A673 (cell line): Measurements from ENCODE around the gene KRT14. TPM values are rescaled to one million over a fixed set of nuclear protein-coding genes. Genes with fewer than 3 reads are reported as not detected.

ENCODE experiments used
- BruUV-seq: library from RNA; stranded (reverse); fragments of 400-500 nt; replicated peaks from 2 replicates; lab custom pipeline; 2021; lab: Mats Ljungman, UMichigan
- CTCF ChIA-PET: fragments of 300-600 bp; sonication (Branson Sonifier 250); formaldehyde crosslinking; loops from one replicate; lab custom pipeline; 2022; ENCODE audit warnings: antibody characterized with exemption; lab: Charles Lee
- POLR2A ChIA-PET: fragments of 300-600 bp; sonication (Branson Sonifier 250); formaldehyde crosslinking; loops from one replicate; lab custom pipeline; 2022; ENCODE audit warnings: antibody characterized with exemption; ENCODE audit not compliant: low non-redundant PET; lab: Charles Lee
- DNase-seq: peaks from one replicate; pipeline ENCODE4 v3.0.0-alpha.2; 2015; ENCODE audit warnings: low spot score
- H3K27ac ChIP-seq: fragments of 200-600 bp; sonication (generic); 2 replicates; pipeline ENCODE4 v1.5.1; 2016; ENCODE audit warnings: mixed run types, low read depth, mild to moderate bottlenecking, mixed read lengths, antibody characterized with exemption, low read length; ENCODE audit not compliant: poor library complexity, severe bottlenecking
- H3K27me3 ChIP-seq: fragments of 200-600 bp; sonication (generic); replicated peaks from 2 replicates; pipeline ENCODE4 v1.6.1; 2017; ENCODE audit warnings: mixed run types, low read depth, mild to moderate bottlenecking, mixed read lengths, antibody characterized with exemption, low read length; ENCODE audit not compliant: insufficient read depth, poor library complexity
- H3K36me3 ChIP-seq: fragments of 200-600 bp; sonication (generic); 2 replicates; pipeline ENCODE4 v1.6.1; 2016; ENCODE audit warnings: mixed run types, mild to moderate bottlenecking, mixed read lengths, antibody characterized with exemption, low read length; ENCODE audit not compliant: insufficient read depth, poor library complexity, severe bottlenecking
- H3K4me1 ChIP-seq: fragments of 200-600 bp; sonication (generic); 2 replicates; pipeline ENCODE4 v1.6.1; 2017; ENCODE audit warnings: mixed run types, mild to moderate bottlenecking, mixed read lengths, antibody characterized with exemption, low read length; ENCODE audit not compliant: insufficient read depth, poor library complexity, severe bottlenecking
- H3K4me3 ChIP-seq: fragments of 200-600 bp; sonication (generic); 2 replicates; pipeline ENCODE4 v1.5.1; 2016; ENCODE audit warnings: low read depth, mixed run types, mild to moderate bottlenecking, mixed read lengths, low read length; ENCODE audit not compliant: poor library complexity, severe bottlenecking
- H3K9me3 ChIP-seq: fragments of 200-600 bp; sonication (generic); 2 replicates; pipeline ENCODE4 v1.6.1; 2016; ENCODE audit warnings: mixed run types, low read depth, mild to moderate bottlenecking, mixed read lengths, antibody characterized with exemption, low read length; ENCODE audit not compliant: poor library complexity, severe bottlenecking
- CTCF ChIP-seq: fragments of 300-800, 200-600 bp; sonication (generic); conservative IDR thresholded peaks from 2 replicates; pipeline ENCODE4 v1.5.1; 2017; ENCODE audit warnings: low read depth, mild to moderate bottlenecking, antibody characterized with exemption, low read length, moderate library complexity, mixed read lengths
- EZH2 ChIP-seq: fragments of 200-600 bp; sonication (generic); IDR thresholded peaks from 2 replicates; pipeline ENCODE4 v1.6.1; 2017; ENCODE audit warnings: borderline replicate concordance, low read depth, mild to moderate bottlenecking, mixed read lengths, antibody characterized with exemption, low read length; ENCODE audit not compliant: poor library complexity, severe bottlenecking
- intact Hi-C: fragments of 100-400 bp; cut with micrococcal nuclease; formaldehyde crosslinking; loops from one replicate; pipeline ENCODE4 v1.10.0; 2022; ENCODE audit not compliant: unreplicated experiment
- total RNA-seq: library from RNA; stranded (reverse); gene quantifications from 2 replicates; pipeline ENCODE4 v1.2.3, GENCODE V29; 2021

KRT14 gene
- total RNA-seq, 1 experiment from 2014 or later: not detected

- ChIA-PET CTCF (interaction anchor here (0.9 kb wide), 1 partner anchor 678 kb away, joined by 3 read pairs; no protein-coding TSS in a partner anchor), POLR2A (no interaction called here)
- no peak for TF ChIP-seq EZH2
- no peak for TF ChIP-seq CTCF
- Histone ChIP-seq H3K4me3 (no peak overlapping the region), H3K4me1 (no peaks in the 10 kb centered on the region), H3K36me3 (no peaks in the 10 kb centered on the region), H3K27me3 (no peaks in the 10 kb centered on the region), H3K27ac (no peak overlapping the region), H3K9me3 (no peaks in the 10 kb centered on the region)
- intact Hi-C loops: no loop called here
- no TSS peak for BruUV-seq
- peak; percentile 7 for DNase-seq
Observed at GRCh38 chr17:41534899-41535546, 51.7 kb downstream of the KRT14 start.

GRCh38 chr17:41533613-41534012, 53.1 kb downstream of the KRT14 start:
- intact Hi-C loops: no loop called here
- Histone ChIP-seq H3K4me1 (no peaks in the 10 kb centered on the region), H3K27ac (no peak overlapping the region), H3K4me3 (no peak overlapping the region), H3K36me3 (no peaks in the 10 kb centered on the region), H3K27me3 (no peaks in the 10 kb centered on the region), H3K9me3 (no peaks in the 10 kb centered on the region)
- no TSS peak for BruUV-seq
- DNase-seq: no peak
- ChIA-PET CTCF (no interaction called here), POLR2A (no interaction called here)
- TF ChIP-seq CTCF (no peak), EZH2 (no peak)

GRCh38 chr17:41532947-41533570, 53.6 kb downstream of the KRT14 start:
- ChIA-PET CTCF (no interaction called here), POLR2A (no interaction called here)
- DNase-seq: no peak
- Histone ChIP-seq H3K4me3 (no peak overlapping the region), H3K9me3 (no peaks in the 10 kb centered on the region), H3K27me3 (no peaks in the 10 kb centered on the region), H3K4me1 (no peaks in the 10 kb centered on the region), H3K36me3 (no peaks in the 10 kb centered on the region), H3K27ac (no peak overlapping the region)
- TF ChIP-seq CTCF (no peak), EZH2 (no peak)
- intact Hi-C loops: no loop called here
- BruUV-seq: no TSS peak

Other genes with a start within 250 kb of the KRT14 start
- gene KRT33A, start 236.1 kb downstream of the KRT14 start, total RNA-seq: not detected in 2 replicates
- not detected in 2 replicates for gene KRT33B, start 217.1 kb downstream of the KRT14 start, total RNA-seq
- not detected in 2 replicates for gene KRT34, start 204.6 kb downstream of the KRT14 start, total RNA-seq
- not detected in 2 replicates for gene KRT31, start 189.3 kb downstream of the KRT14 start, total RNA-seq
- not detected in 2 replicates for gene KRT37, start 162.3 kb downstream of the KRT14 start, total RNA-seq
- not detected in 2 replicates for gene KRT38, start 145.9 kb downstream of the KRT14 start, total RNA-seq
- gene KRT32, start 119.5 kb downstream of the KRT14 start, total RNA-seq: not detected in 2 replicates
- not detected in 2 replicates for gene KRT35, start 105.7 kb downstream of the KRT14 start, total RNA-seq
- gene KRT36, start 97.0 kb downstream of the KRT14 start, total RNA-seq: not detected in 2 replicates
- not detected in 2 replicates for gene KRT13, start 81.3 kb downstream of the KRT14 start, total RNA-seq
- not detected in 2 replicates for gene KRT15, start 68.0 kb downstream of the KRT14 start, total RNA-seq
- 0.34 and 0.74 TPM in 2 replicates for gene KRT19, start 58.6 kb downstream of the KRT14 start, total RNA-seq
- not detected in 2 replicates for gene KRT9, start 14.8 kb downstream of the KRT14 start, total RNA-seq
- gene KRT16, start 25.9 kb upstream of the KRT14 start, total RNA-seq: not detected in 2 replicates
- gene KRT17, start 37.7 kb upstream of the KRT14 start, total RNA-seq: 54.1 and 82.2 TPM in 2 replicates
- gene EIF1, start 102.0 kb upstream of the KRT14 start, total RNA-seq: 504 and 524 TPM in 2 replicates
- not detected in 2 replicates for gene GAST, start 125.4 kb upstream of the KRT14 start, total RNA-seq
- gene HAP1, start 147.7 kb upstream of the KRT14 start, total RNA-seq: 1.4 and 1.5 TPM in 2 replicates
- gene JUP, start 199.8 kb upstream of the KRT14 start, total RNA-seq: 15.7 and 25.2 TPM in 2 replicates
- gene P3H4, start 225.1 kb upstream of the KRT14 start, total RNA-seq: 5.9 and 6.6 TPM in 2 replicates
- gene FKBP10, start 226.1 kb upstream of the KRT14 start, total RNA-seq: 30.0 and 43.6 TPM in 2 replicates
- 46.7 and 50.7 TPM in 2 replicates for gene NT5C3B, start 249.3 kb upstream of the KRT14 start, total RNA-seq